Measurements from ENCODE around the gene TTI1. TPM values are rescaled to one million over a fixed set of nuclear protein-coding genes. Genes with fewer than 3 reads are reported as not detected.

The TTI1 gene
- polyA plus RNA-seq, 3 donors, result 6.4 to 9.1 (median 8.8) TPM

DNA sequence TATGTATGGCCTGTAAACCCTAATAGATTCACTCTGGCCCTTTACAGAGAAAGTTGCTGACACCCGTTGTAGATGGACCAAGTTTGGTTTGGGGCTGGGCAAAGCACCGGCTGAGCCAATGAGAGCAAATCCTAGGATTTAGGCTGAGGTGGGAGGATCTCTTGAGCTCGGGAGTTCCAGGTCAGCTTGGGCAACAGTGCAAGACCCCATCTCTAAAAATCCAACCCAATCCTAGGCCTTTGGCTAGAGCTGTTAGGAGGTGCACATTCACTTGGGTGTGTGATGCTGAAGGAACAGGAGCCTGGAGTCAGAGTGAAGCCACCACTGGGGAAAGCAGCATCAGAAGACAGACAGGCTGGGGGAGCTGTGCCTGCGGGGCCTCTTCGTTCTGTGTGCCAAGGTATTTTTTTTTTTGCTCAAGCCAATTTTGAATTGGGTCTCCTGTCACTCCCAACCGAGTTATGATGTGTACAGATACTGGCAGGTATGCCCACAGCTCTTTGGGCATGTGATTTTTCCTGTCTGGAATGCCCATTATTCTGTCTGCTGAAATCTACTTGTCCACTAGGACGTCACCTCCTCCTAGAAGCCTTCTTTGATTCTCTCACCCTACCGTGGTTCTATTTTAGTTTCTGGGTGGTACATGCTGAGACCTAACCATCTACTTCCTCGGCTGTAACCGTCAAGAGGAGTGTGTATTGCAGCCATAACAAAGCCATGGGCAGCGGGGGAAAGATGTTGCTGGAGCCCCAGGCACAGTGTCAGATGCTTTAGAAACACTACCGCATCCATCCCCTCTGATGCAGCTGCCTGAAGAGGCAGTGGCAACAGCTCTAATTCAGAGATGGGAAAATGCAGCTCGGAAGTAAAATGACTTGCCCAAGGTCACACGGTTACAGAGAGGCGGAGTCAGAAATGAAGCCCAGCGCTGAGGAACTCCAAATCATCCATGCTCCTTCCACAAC, 54.0 kb downstream of the TTI1 start:
- Histone ChIP-seq H3K36me3 (replicated peaks in 1 of 2; ENCODE audit: control insufficient read depth in 1 of 2, insufficient read depth in 2 of 2, low read length in 2 of 2) (peaks cover 11 to 27% of the 10 kb centered on the region in 2 donors), H4K20me1 (ENCODE audit: insufficient read depth, low read length) (no peaks in the 10 kb centered on the region), H3K27me3 (ENCODE audit: control insufficient read depth in 2 of 2, insufficient read depth in 2 of 2, low read length in 2 of 2) (peaks cover 0 to 2% of the 10 kb centered on the region in 2 donors), H2AFZ (ENCODE audit: insufficient read depth, low read depth, low read length, poor library complexity, severe bottlenecking) (no peak overlapping the region), H3K4me3 (replicated peaks in 1 of 3; ENCODE audit: low read depth in 2 of 3, low read length in 3 of 3) (no peak overlapping the region), H3K4me2 (replicated peaks; ENCODE audit: extremely low read depth, low read length, poor library complexity, severe bottlenecking) (no peak overlapping the region), H3K9ac (ENCODE audit: insufficient read depth, low read length, poor library complexity, severe bottlenecking) (no peak overlapping the region), H3K27ac (ENCODE audit: low read depth in 1 of 2, low read length in 2 of 2) (no peak overlapping the region), H3K4me1 (ENCODE audit: control insufficient read depth in 1 of 2, insufficient read depth in 2 of 2, low read length in 2 of 2) (no peaks in the 10 kb centered on the region), H3K9me3 (replicated peaks in 1 of 2; ENCODE audit: control insufficient read depth in 1 of 2, insufficient read depth in 1 of 2, low read length in 2 of 2) (no peaks in the 10 kb centered on the region), H3K79me2 (ENCODE audit: insufficient read depth, low read length) (no peaks in the 10 kb centered on the region)
- TF ChIP-seq, protein P1, sequence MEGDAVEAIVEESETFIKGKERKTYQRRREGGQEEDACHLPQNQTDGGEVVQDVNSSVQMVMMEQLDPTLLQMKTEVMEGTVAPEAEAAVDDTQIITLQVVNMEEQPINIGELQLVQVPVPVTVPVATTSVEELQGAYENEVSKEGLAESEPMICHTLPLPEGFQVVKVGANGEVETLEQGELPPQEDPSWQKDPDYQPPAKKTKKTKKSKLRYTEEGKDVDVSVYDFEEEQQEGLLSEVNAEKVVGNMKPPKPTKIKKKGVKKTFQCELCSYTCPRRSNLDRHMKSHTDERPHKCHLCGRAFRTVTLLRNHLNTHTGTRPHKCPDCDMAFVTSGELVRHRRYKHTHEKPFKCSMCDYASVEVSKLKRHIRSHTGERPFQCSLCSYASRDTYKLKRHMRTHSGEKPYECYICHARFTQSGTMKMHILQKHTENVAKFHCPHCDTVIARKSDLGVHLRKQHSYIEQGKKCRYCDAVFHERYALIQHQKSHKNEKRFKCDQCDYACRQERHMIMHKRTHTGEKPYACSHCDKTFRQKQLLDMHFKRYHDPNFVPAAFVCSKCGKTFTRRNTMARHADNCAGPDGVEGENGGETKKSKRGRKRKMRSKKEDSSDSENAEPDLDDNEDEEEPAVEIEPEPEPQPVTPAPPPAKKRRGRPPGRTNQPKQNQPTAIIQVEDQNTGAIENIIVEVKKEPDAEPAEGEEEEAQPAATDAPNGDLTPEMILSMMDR (IDR thresholded peaks at IDR 0.05), result no peak
- WGBS (ENCODE audit: insufficient coverage), result 95% methylated on average over 9 of the region's 16 CpGs
- H3K27ac Mint-ChIP-seq, result peak overlapping the region in 1 of 7 donors; percentile 61
- DNase-seq, result no peak
- H3K4me1 Mint-ChIP-seq, result no peaks in the 10 kb centered on the region
- H3K4me3 Mint-ChIP-seq, result no peak overlapping the region
- peaks cover 8 to 14% (median 8%) of the 10 kb centered on the region in 3 donors for H3K27me3 Mint-ChIP-seq (ENCODE audit: low read depth in 3 of 3)
- intact Hi-C loops (cut with micrococcal nuclease), result no loop called here
- H3K9me3 Mint-ChIP-seq, result peaks cover 0 to 2% (median 0%) of the 10 kb centered on the region in 7 donors
- peaks cover 24 to 26% of the 10 kb centered on the region in 2 donors for H3K36me3 Mint-ChIP-seq

DNA sequence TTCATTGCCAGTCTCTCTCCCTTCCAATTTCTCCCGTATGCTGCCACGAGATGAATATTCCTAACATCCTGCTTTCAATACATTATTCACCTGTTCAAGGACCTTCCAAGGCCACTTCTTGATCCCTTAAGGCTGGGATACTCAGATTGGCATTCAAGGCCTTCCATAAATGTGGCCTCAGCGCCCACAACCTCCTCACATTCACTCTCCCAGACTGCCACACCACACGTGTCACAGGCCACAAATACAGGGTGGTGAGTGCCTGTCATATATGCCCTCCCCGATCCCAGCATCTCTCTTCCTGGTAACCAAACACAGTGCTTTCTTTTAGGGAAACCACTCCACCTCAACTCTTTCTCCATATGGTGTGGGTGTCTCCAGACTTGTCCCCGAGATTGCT, 55.5 kb downstream of the TTI1 start:
- WGBS (ENCODE audit: insufficient coverage), result 87% methylated on average over 4 of the region's 6 CpGs
- no peak overlapping the region for H3K27ac Mint-ChIP-seq
- H3K9me3 Mint-ChIP-seq, result peaks cover 0 to 2% (median 0%) of the 10 kb centered on the region in 7 donors
- intact Hi-C loops (cut with micrococcal nuclease), result no loop called here
- Histone ChIP-seq H2AFZ (ENCODE audit: insufficient read depth, low read depth, low read length, poor library complexity, severe bottlenecking) (no peak overlapping the region), H3K9ac (ENCODE audit: insufficient read depth, low read length, poor library complexity, severe bottlenecking) (no peak overlapping the region), H3K27me3 (ENCODE audit: control insufficient read depth in 2 of 2, insufficient read depth in 2 of 2, low read length in 2 of 2) (peaks cover 0 to 2% of the 10 kb centered on the region in 2 donors), H3K27ac (ENCODE audit: low read depth in 1 of 2, low read length in 2 of 2) (no peak overlapping the region), H3K4me1 (ENCODE audit: control insufficient read depth in 1 of 2, insufficient read depth in 2 of 2, low read length in 2 of 2) (no peaks in the 10 kb centered on the region), H4K20me1 (ENCODE audit: insufficient read depth, low read length) (no peaks in the 10 kb centered on the region), H3K36me3 (replicated peaks in 1 of 2; ENCODE audit: control insufficient read depth in 1 of 2, insufficient read depth in 2 of 2, low read length in 2 of 2) (peaks cover 6 to 19% of the 10 kb centered on the region in 2 donors), H3K4me2 (replicated peaks; ENCODE audit: extremely low read depth, low read length, poor library complexity, severe bottlenecking) (no peak overlapping the region), H3K79me2 (ENCODE audit: insufficient read depth, low read length) (no peaks in the 10 kb centered on the region), H3K9me3 (replicated peaks in 1 of 2; ENCODE audit: control insufficient read depth in 1 of 2, insufficient read depth in 1 of 2, low read length in 2 of 2) (no peaks in the 10 kb centered on the region), H3K4me3 (replicated peaks in 1 of 3; ENCODE audit: low read depth in 2 of 3, low read length in 3 of 3) (no peak overlapping the region)
- H3K4me1 Mint-ChIP-seq, result no peaks in the 10 kb centered on the region
- TF ChIP-seq, protein P1 (IDR thresholded peaks at IDR 0.05), result no peak
- H3K36me3 Mint-ChIP-seq, result peaks cover 16 to 18% of the 10 kb centered on the region in 2 donors
- H3K4me3 Mint-ChIP-seq, result peak overlapping the region in 1 of 2 donors; percentile 67
- peaks cover 8 to 14% (median 8%) of the 10 kb centered on the region in 3 donors for H3K27me3 Mint-ChIP-seq (ENCODE audit: low read depth in 3 of 3)
- no peak for DNase-seq
